HepG2 (cell line): Measurements from ENCODE around the gene CACNA2D1.

Experiments used
- FOXK1 ChIP-seq: sonication (generic); formaldehyde crosslinking; IDR thresholded peaks from 2 replicates; pipeline ENCODE4 v1.4.0; 2020; ENCODE audit warnings: low read depth, missing genetic modification reagents, borderline replicate concordance
- HNRNPL ChIP-seq: fragments of 200-400 bp; formaldehyde crosslinking; IDR thresholded peaks from 2 replicates; pipeline ENCODE4 v1.6.1; 2017; ENCODE audit warnings: mild to moderate bottlenecking, low read depth, low read length
- NCOA2 ChIP-seq: sonication (generic); formaldehyde crosslinking; IDR thresholded peaks from 2 replicates; pipeline ENCODE4 v1.8.0; 2022; ENCODE audit warnings: inconsistent platforms
- PAWR ChIP-seq: sonication (generic); formaldehyde crosslinking; IDR thresholded peaks from 2 replicates; pipeline ENCODE4 v1.4.0; 2020; ENCODE audit warnings: missing genetic modification reagents, mild to moderate bottlenecking, borderline replicate concordance
- POLR2AphosphoS2 ChIP-seq: IDR thresholded peaks from 2 replicates; pipeline ENCODE4 v1.6.1; 2011; ENCODE audit warnings: low read depth, low read length, improper control_type of control experiment
- TAF1 ChIP-seq: sonication (generic); formaldehyde crosslinking; IDR thresholded peaks from 2 replicates; pipeline ENCODE4 v1.4.0; 2020; ENCODE audit warnings: missing genetic modification reagents
- ZBTB44 ChIP-seq: sonication (generic); formaldehyde crosslinking; IDR thresholded peaks from 2 replicates; pipeline ENCODE4 v1.4.0; 2020; ENCODE audit warnings: missing genetic modification reagents
- ZNF383 ChIP-seq: sonication (generic); formaldehyde crosslinking; IDR thresholded peaks from 2 replicates; pipeline ENCODE4 v1.4.0; 2020; ENCODE audit warnings: missing genetic modification reagents, mild to moderate bottlenecking, borderline replicate concordance
- TF ChIP-seq, protein P1 (sequence below): sonication (generic); formaldehyde crosslinking; IDR thresholded peaks from 2 replicates; pipeline ENCODE4 v1.4.0; 2020; ENCODE audit warnings: missing genetic modification reagents
- TF ChIP-seq, protein P2 (sequence below): sonication (generic); formaldehyde crosslinking; IDR thresholded peaks from 2 replicates; pipeline ENCODE4 v1.5.0; 2020; ENCODE audit warnings: mild to moderate bottlenecking, missing genetic modification reagents, borderline replicate concordance

DNA sequence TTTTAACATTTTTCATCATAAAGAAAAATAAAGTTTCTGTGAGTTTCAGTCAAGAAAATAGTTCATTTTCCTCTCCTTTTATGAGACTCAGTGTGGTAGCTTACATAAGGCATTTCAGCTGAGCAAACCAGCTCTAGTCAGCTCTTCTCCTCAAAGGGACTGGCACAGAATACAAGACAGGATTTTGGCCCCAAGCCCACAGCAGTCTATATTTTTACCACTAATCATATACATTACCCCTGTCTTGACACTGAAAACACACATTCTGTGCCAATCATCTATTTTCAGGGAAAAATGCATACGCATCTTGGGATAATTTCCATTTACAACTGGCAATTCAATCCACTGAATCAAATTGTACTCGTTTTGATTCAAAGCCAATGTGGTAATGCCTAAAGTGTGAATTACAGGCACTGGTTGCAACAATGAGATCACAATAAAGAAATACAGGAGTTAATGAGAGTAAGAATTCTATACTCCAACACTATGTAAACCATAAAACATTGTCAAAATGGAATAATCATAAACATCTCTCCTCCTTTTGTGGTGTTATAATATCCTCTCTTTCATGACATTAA is 186.4 kb downstream of the CACNA2D1 start:
- no peak for TF ChIP-seq ZBTB44 (CRISPR knock-in tag)
- TF ChIP-seq, protein P1, sequence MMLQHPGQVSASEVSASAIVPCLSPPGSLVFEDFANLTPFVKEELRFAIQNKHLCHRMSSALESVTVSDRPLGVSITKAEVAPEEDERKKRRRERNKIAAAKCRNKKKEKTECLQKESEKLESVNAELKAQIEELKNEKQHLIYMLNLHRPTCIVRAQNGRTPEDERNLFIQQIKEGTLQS (CRISPR knock-in tag) = no peak
- TF ChIP-seq, protein P2, sequence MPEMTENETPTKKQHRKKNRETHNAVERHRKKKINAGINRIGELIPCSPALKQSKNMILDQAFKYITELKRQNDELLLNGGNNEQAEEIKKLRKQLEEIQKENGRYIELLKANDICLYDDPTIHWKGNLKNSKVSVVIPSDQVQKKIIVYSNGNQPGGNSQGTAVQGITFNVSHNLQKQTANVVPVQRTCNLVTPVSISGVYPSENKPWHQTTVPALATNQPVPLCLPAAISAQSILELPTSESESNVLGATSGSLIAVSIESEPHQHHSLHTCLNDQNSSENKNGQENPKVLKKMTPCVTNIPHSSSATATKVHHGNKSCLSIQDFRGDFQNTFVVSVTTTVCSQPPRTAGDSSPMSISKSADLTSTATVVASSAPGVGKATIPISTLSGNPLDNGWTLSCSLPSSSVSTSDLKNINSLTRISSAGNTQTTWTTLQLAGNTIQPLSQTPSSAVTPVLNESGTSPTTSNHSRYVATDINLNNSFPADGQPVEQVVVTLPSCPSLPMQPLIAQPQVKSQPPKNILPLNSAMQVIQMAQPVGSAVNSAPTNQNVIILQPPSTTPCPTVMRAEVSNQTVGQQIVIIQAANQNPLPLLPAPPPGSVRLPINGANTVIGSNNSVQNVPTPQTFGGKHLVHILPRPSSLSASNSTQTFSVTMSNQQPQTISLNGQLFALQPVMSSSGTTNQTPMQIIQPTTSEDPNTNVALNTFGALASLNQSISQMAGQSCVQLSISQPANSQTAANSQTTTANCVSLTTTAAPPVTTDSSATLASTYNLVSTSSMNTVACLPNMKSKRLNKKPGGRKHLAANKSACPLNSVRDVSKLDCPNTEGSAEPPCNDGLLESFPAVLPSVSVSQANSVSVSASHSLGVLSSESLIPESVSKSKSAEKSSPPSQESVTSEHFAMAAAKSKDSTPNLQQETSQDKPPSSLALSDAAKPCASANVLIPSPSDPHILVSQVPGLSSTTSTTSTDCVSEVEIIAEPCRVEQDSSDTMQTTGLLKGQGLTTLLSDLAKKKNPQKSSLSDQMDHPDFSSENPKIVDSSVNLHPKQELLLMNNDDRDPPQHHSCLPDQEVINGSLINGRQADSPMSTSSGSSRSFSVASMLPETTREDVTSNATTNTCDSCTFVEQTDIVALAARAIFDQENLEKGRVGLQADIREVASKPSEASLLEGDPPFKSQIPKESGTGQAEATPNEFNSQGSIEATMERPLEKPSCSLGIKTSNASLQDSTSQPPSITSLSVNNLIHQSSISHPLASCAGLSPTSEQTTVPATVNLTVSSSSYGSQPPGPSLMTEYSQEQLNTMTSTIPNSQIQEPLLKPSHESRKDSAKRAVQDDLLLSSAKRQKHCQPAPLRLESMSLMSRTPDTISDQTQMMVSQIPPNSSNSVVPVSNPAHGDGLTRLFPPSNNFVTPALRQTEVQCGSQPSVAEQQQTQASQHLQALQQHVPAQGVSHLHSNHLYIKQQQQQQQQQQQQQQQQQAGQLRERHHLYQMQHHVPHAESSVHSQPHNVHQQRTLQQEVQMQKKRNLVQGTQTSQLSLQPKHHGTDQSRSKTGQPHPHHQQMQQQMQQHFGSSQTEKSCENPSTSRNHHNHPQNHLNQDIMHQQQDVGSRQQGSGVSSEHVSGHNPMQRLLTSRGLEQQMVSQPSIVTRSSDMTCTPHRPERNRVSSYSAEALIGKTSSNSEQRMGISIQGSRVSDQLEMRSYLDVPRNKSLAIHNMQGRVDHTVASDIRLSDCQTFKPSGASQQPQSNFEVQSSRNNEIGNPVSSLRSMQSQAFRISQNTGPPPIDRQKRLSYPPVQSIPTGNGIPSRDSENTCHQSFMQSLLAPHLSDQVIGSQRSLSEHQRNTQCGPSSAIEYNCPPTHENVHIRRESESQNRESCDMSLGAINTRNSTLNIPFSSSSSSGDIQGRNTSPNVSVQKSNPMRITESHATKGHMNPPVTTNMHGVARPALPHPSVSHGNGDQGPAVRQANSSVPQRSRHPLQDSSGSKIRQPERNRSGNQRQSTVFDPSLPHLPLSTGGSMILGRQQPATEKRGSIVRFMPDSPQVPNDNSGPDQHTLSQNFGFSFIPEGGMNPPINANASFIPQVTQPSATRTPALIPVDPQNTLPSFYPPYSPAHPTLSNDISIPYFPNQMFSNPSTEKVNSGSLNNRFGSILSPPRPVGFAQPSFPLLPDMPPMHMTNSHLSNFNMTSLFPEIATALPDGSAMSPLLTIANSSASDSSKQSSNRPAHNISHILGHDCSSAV = no peak
- TF ChIP-seq POLR2AphosphoS2 = no peak
- TF ChIP-seq FOXK1 (CRISPR knock-in tag) = no peak
- no peak for TF ChIP-seq HNRNPL
- no peak for TF ChIP-seq NCOA2 (CRISPR knock-in tag)
- no peak for TF ChIP-seq PAWR
- TF ChIP-seq TAF1 = no peak
- no peak for TF ChIP-seq ZNF383 (CRISPR knock-in tag)
